ENCODE measurements around the gene ALDH3A2.
"Not testable (repeated sequence)": the region's sequence is repeated elsewhere in the genome, so short reads cannot be mapped to it uniquely, and the experiment has no call there.

Gene ALDH3A2

DNA sequence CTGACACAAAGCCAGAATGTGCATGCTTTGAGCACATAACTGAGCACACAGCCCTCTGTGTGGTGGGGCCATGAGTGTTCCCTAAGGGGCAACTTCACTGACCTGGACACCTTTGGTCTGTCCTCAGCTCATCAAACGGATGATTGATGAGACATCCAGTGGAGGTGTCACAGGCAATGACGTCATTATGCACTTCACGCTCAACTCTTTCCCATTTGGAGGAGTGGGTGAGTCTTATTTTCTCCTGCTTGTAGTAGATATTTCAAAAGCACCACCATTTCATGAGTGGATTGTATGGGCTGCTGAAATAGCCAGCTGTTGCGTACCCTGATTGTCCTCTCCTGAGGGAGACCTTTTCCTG is 16.2 kb downstream of the ALDH3A2 start:
- no peak for TF ChIP-seq CTCF (IDR thresholded peaks at IDR 0.05)
- Histone ChIP-seq H3K27ac (no peak overlapping the region), H3K4me3 (no peak overlapping the region)
- DNase-seq (ENCODE audit: low spot score), result no peak

- DNase-seq (ENCODE audit: low spot score); H3K4me3 ChIP-seq; H3K27ac ChIP-seq: not testable (repeated sequence)
Observed at GRCh38 chr17:19669680-19670079, 21.1 kb downstream of the ALDH3A2 start.

GRCh38 chr17:19670908-19671307 is 22.4 kb downstream of the ALDH3A2 start:
- DNase-seq (ENCODE audit: low spot score), result no peak
- Histone ChIP-seq H3K27ac (peak overlapping the region in 1 of 2 donors; percentile 9), H3K4me3 (no peak overlapping the region)
- TF ChIP-seq CTCF (IDR thresholded peaks at IDR 0.05), result no peak

- Histone ChIP-seq H3K27ac (peak overlapping the region in 1 of 2 donors; percentile 9), H3K4me3 (no peak overlapping the region)
- no peak for TF ChIP-seq CTCF (IDR thresholded peaks at IDR 0.05)
Observed at GRCh38 chr17:19671433-19671832, 22.9 kb downstream of the ALDH3A2 start.

GRCh38 chr17:19672009-19672750 is 23.6 kb downstream of the ALDH3A2 start:
- DNase-seq (ENCODE audit: low spot score), result no peak
- Histone ChIP-seq H3K27ac (peak overlapping the region in 1 of 2 donors; percentile 3), H3K4me3 (no peak overlapping the region)
- TF ChIP-seq CTCF (IDR thresholded peaks at IDR 0.05), result no peak

More at GRCh38 chr17:19671433-19671832, 22.9 kb downstream of the ALDH3A2 start:
- DNase-seq (ENCODE audit: low spot score), result no peak

DNA sequence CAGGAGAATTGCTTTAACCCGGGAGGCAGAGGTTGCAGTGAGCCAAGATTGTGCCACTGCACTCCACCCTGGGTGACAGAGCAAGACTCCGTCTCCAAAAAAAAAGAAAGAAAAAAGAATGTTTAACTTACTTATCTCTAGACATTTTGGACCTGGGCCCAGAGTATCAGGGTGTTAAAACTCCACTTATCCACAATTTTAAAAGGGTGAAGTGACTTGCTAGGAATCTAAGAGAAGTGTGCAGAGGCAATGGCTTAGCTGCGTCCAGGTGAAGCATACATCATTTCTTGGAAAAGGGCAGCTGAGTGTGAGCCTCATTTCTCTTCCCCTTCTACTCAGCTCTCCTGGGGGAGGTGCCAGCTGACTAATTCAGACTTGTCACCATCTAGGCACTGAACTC is 25.1 kb downstream of the ALDH3A2 start:
- no peak for TF ChIP-seq CTCF (IDR thresholded peaks at IDR 0.05)
- H3K4me3 ChIP-seq, result no peak overlapping the region
- H3K27ac ChIP-seq, result no peak overlapping the region
- DNase-seq (ENCODE audit: low spot score), result no peak

- no peak for DNase-seq (ENCODE audit: low spot score)
- TF ChIP-seq CTCF (IDR thresholded peaks at IDR 0.05), result no peak
- no peak overlapping the region for H3K4me3 ChIP-seq
- H3K27ac ChIP-seq, result no peak overlapping the region
Observed at GRCh38 chr17:19676896-19677295, 28.3 kb downstream of the ALDH3A2 start.
